ENCODE results near the gene SOX4. TPM values are rescaled to one million over a fixed set of nuclear protein-coding genes. Genes with fewer than 3 reads are reported as not detected.

SOX4 gene
- total RNA-seq = 10.0 and 11.3 TPM in 2 replicates

GRCh38 chr6:21593412-21593926 lies at the start of gene SOX4:
Gene SOX4 (plus strand): TSS chr6:21593751. CDS start chr6:21594535, 784 bp downstream.

Measured in pericardium fibroblast (primary cell).